NAMALWA (cell line): ENCODE results near the gene SELENON.
A peak's percentile ranks its signal among the peaks of the same experiment; 100 is the strongest.

ENCODE experiments used
- DNase-seq: peaks from one replicate; pipeline ENCODE4 v3.0.0-alpha.2; 2015; ENCODE audit warnings: low spot score

The SELENON gene

GRCh38 chr1:25770541-25771220 lies 29.3 kb upstream of the SELENON start:
- DNase-seq: no peak

DNA sequence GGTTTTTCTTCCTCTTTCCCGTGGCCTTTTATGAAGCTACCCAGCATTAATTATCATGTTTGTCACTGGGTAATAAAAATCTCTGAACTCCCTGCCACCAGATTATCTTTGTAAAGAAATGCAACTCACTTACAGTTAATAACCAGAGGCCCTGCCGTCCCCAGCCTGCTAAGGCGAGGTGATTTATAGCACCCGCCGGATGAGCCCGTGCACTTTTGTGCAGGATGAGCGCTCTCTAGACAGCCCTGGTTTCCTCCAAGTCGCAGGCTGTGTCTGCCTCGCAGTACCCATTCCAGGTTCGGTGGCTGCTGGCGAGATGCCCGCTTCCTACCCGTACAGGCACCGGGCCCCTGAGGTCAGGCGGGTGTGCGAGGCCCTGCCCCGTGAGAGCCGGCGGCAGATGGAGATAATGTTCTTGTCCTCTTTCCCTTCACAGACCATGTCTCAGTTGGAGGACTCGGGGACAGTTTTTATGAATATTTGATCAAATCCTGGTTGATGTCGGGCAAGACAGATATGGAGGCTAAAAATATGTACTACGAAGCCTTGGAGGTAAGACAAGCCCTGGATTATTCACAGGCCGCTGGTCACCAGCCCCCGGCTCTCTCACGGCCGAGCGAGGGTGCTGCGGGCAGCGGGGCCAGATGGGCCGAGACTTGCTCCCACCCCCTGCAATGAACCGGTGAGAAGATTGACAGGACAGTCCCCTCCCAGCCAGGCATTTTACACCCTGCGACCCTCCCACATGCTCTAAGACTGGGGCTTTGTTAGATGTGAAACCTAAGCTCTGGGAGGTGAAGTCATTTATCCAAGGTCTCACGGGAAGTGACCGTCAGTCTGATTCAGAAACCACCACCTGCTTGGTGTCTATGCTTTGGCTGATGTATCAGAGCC lies 28.5 kb upstream of the SELENON start:
- no peak for DNase-seq

GRCh38 chr1:25772164-25772563 lies 27.8 kb upstream of the SELENON start:
- no peak for DNase-seq

DNA sequence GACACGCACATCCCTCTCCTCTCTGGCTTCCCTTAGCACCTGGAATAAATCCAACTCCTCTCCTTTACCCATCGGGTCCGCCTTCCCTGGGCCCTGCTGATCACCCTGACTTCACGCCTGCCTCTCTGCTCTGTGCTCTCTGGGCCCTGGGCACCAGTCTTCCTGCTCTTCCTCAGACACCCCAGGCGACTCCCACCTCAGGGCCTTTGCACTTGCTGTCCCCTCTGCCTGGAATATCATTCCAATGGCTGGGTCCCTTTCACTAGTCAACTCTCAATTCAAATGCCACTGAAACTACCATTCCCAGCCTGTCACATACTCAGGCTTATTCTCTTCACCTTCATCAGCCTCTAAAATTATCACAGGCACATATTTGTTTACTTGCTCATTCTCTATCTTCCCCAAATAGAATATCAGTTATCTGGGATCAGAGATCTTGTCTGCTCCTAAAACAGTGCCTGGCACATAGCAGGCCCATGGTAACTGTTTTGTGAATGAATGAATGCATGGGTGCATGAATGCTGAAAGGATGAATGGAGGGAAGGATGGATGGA lies 27.2 kb upstream of the SELENON start:
- DNase-seq: no peak

DNA sequence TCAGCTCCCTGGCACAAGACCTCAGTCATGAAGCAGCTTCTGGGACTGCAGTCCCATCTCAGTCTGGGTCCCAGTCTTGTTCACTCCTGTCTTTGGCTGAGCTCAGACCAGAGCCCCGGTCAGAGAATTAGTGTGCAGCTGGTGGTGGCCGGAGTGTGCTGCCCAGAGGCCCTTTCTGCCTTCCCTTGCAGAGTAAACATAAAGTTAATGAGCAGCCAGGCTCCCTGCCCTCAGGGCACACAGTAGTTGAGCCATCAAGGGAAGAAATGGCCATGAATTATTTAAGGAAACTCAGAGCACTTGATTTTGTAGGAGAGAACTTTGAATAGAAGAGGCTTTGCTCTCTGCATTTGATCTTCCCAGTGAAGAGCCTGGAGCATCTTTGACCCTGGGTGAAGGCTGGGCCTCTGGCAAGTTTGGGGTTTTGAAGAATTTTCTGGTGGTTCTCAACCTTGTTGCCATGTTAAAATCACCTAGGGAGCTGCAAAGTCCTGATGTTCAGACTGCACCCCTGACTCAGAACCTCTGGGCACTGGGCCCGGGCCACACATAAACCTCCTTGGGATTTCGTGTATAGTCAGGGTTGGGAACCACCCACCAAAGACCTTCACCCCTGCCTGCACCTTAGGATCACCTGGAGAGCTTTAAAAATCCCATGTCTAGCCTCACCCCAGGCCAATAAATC lies 26.4 kb upstream of the SELENON start:
- DNase-seq: no peak

GRCh38 chr1:25774206-25774803 lies 25.7 kb upstream of the SELENON start:
- no peak for DNase-seq

GRCh38 chr1:25774921-25775771 lies 24.8 kb upstream of the SELENON start:
- peak; percentile 76 for DNase-seq

GRCh38 chr1:25779388-25779787 lies 20.6 kb upstream of the SELENON start:
- DNase-seq: no peak

GRCh38 chr1:25779894-25780293 lies 20.1 kb upstream of the SELENON start:
- DNase-seq: no peak

GRCh38 chr1:25780318-25781129 lies 19.5 kb upstream of the SELENON start:
- no peak for DNase-seq

DNA sequence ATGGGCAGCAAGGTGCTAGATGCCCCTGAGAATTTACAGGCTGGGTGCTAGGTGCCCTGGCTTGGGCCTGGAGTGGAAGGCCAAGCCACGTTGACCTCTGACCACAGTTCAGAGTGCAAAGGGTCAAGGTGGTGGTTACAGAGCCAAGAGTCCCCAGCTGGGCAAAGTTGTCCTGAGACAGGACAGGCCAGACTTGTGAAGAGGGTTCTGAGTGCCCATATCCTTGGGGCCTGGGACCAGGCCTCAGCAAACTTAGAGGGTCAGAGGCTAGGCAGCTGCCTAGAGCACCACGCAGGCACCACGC lies 18.9 kb upstream of the SELENON start:
- no peak for DNase-seq

GRCh38 chr1:25782608-25783201 lies 17.3 kb upstream of the SELENON start:
- no peak for DNase-seq

DNA sequence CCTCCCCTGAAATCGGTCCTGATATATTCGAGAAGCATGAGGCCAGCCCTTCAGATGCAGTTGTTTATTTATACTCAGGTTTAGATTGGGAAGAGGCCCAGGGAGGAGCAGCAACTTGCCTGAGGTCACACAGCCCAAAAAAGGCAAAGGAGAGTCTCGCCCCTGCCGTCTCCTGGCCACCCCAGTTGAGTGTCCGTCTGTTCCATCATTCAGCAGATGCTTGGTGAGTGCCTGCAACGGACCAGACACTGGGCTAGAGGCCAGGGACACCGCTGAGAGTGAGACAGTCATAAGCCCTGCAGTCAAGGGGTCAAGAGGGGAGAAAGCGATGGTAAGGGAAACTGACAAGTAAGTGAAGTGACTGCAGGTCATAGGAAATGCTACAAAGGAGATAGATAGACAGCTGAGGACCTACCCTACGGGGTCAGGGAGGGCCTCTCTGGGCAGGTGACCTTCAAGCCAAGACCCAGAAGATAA lies 15.4 kb upstream of the SELENON start:
- DNase-seq: no peak

DNA sequence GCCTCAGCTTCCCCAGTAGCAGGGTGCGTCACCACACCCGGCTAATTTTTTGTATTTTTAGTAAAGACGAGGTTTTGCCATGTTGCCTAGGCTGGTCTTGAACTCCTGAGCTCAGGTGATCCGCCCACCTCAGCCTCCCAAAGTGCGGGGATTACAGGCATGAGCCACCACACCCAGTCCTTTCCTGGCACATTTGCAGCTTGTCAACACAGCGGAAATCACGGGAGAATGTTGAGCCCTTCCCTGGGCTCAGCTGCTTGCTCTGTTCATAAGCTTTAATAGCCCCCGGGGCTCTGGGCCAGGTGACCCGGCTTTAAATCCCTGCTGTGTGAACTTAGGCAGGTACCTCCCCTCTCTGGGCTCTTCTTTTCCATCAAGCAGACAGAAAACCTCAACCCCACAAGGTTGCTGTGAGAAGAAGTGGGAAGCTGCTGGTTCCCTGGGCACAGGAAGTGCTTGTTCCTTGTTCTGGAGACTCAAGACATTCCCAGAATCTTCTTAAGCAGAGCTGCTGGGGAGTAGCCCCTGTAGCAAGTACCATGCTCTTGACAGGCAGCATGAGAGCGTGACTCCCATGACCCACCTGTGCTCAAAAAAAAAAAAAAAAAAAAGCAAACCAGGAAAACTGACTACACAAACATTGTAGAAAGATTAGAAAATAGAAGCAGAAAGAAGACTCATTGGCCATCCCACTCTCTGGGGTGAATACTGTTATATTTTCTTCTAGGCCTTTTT lies 14.5 kb upstream of the SELENON start:
- no peak for DNase-seq

- no peak for DNase-seq
Measured at GRCh38 chr1:25786887-25787759, 12.9 kb upstream of the SELENON start.

GRCh38 chr1:25787760-25788166 lies 12.2 kb upstream of the SELENON start:
- no peak for DNase-seq

GRCh38 chr1:25790472-25790871 lies 9.5 kb upstream of the SELENON start:
- no peak for DNase-seq

DNA sequence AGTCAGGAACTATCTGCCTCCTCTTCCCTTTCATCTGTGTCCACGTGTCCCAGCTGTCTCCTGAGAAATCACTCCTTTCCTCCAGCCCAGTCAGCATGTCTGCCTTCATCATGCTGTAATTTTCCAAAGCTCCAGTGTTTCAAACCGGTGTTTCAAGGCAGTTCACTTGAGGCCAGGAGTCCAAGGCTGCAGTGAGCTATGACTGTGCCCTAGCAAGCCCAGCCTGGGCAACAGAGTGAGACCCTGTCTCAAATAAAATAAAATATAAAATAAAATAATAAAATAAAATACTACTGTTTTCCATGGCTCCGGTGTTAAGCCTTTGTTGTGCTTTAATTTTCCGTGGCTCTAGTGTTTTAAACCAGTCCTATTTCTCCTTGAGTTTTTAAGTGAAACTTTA lies 7.9 kb upstream of the SELENON start:
- no peak for DNase-seq
